ENCODE results near the gene COL10A1. TPM values are rescaled to one million over a fixed set of nuclear protein-coding genes. Genes with fewer than 3 reads are reported as not detected.

The COL10A1 gene
- total and polyA plus RNA-seq, 10 donors = 0.02 to 3.4 (median 1.1) TPM; not detected in 1

DNA sequence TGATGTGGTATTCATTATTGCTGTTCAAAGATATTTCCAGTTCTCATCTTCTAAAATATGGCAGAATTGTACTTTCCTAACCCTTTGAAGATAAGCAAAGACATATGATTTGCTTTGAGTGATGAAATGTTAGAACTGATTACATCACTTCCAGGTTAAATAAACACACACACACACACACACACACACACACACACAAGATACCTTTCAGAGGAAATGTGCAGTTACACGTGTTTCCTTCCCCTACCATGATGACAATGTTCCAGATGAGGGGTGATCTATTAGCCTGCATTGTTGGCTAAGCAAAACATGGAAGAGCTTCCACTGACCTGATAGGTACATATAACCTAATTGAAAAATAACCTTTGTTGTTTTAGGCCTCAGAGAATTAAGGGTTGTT is 53.6 kb downstream of the COL10A1 start:
- no peaks in the 10 kb centered on the region for H3K9me3 ChIP-seq
- WGBS, 5 donors = 10 to 28% (median 20%) methylated on average over 1 of the region's 1 CpG
- H3K4me3 ChIP-seq = no peak overlapping the region
- no peak overlapping the region for H3K27ac ChIP-seq
- intact Hi-C loops (cut with DNase I; ENCODE audit: low total_unique reads) = no loop called here
- H3K36me3 ChIP-seq = no peaks in the 10 kb centered on the region
- TF ChIP-seq POLR2AphosphoS5 (IDR thresholded peaks at IDR 0.05) = no peak
- TF ChIP-seq, protein P1, sequence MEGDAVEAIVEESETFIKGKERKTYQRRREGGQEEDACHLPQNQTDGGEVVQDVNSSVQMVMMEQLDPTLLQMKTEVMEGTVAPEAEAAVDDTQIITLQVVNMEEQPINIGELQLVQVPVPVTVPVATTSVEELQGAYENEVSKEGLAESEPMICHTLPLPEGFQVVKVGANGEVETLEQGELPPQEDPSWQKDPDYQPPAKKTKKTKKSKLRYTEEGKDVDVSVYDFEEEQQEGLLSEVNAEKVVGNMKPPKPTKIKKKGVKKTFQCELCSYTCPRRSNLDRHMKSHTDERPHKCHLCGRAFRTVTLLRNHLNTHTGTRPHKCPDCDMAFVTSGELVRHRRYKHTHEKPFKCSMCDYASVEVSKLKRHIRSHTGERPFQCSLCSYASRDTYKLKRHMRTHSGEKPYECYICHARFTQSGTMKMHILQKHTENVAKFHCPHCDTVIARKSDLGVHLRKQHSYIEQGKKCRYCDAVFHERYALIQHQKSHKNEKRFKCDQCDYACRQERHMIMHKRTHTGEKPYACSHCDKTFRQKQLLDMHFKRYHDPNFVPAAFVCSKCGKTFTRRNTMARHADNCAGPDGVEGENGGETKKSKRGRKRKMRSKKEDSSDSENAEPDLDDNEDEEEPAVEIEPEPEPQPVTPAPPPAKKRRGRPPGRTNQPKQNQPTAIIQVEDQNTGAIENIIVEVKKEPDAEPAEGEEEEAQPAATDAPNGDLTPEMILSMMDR (IDR thresholded peaks at IDR 0.05 in 8 of 11, conservative IDR thresholded peaks at IDR 0.05 in 3 of 11) = no peak
- no peak for TF ChIP-seq POLR2A (IDR thresholded peaks at IDR 0.05)
- DNase-seq = no peak
- H3K27me3 ChIP-seq (replicated peaks in 1 of 7) = no peaks in the 10 kb centered on the region
- H3K4me1 ChIP-seq = no peaks in the 10 kb centered on the region

DNA sequence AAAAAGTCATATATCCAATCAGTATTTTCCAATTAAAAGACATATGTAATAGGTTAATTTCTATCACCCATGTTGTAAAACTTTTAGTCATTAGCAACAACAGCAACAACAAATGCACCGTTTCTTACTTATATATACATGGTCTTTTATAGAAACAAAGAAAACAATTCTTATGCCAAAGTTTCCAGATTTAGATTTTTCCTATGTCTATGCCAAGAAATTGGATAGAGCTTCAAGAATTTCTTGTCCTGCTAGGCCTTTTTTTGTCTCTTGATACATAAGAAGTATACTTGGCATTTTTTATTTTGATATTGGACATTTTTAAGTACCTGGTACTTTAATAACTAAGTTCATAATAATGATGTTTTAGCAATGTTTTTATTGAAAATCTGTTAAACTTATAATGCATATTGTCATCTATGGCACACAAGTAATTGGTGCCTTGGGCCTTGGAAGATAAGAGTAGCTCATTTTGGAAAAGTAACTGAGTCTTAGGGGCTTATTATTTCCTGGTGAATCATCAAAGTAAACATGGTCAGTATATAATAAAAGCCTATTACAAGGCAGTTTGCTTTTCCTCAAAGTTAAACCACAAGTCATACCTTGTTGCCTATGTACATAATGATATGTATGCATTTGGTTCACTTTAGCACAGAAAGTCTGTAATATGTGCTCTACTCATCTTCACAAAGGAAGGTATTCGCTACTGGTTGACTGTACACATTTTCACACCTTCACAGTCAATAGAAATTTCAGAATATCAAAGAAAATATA is 55.1 kb downstream of the COL10A1 start:
- Histone ChIP-seq H3K9me3 (no peaks in the 10 kb centered on the region), H3K4me3 (no peak overlapping the region), H3K4me1 (no peaks in the 10 kb centered on the region), H3K36me3 (no peaks in the 10 kb centered on the region), H3K27ac (no peak overlapping the region), H3K27me3 (replicated peaks in 1 of 7) (no peaks in the 10 kb centered on the region)
- no peak for DNase-seq
- intact Hi-C loops (cut with DNase I; ENCODE audit: low total_unique reads) = no loop called here
- WGBS, 5 donors = 80 to 90% (median 85%) methylated on average over 2 of the region's 2 CpGs
- TF ChIP-seq, protein P1 (IDR thresholded peaks at IDR 0.05 in 8 of 11, conservative IDR thresholded peaks at IDR 0.05 in 3 of 11) = no peak
- no peak for TF ChIP-seq POLR2AphosphoS5 (IDR thresholded peaks at IDR 0.05)
- TF ChIP-seq POLR2A (IDR thresholded peaks at IDR 0.05) = no peak

DNA sequence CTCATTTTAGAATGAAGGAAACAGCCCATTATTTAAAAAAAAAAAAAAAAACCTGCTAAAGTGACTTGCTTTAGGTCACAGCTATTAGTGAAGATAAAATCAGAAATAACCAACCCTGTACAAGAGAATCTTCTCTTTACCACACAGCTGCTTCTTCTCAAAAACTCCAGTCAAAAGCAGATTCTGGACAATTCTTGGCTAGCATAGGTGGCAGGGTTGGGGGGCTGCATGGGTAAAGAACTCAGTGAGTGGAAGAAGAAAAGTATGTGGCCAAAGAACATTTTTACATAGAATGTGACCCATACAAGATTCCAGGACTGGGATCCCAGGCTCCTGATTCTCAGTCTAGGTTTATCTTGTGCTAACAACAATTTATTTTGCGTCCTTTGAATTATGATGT is 55.8 kb downstream of the COL10A1 start:
- H3K36me3 ChIP-seq = no peaks in the 10 kb centered on the region
- H3K27me3 ChIP-seq (replicated peaks in 1 of 7) = no peaks in the 10 kb centered on the region
- no peak overlapping the region for H3K4me3 ChIP-seq
- no peaks in the 10 kb centered on the region for H3K4me1 ChIP-seq
- 91 to 97% (median 93%) methylated on average over 1 of the region's 1 CpG for WGBS, 5 donors
- no peak for DNase-seq
- no peak overlapping the region for H3K27ac ChIP-seq
- TF ChIP-seq, protein P1 (IDR thresholded peaks at IDR 0.05 in 8 of 11, conservative IDR thresholded peaks at IDR 0.05 in 3 of 11) = no peak
- no peak for TF ChIP-seq POLR2A (IDR thresholded peaks at IDR 0.05)
- no peak for TF ChIP-seq POLR2AphosphoS5 (IDR thresholded peaks at IDR 0.05)
- intact Hi-C loops (cut with DNase I; ENCODE audit: low total_unique reads) = no loop called here
- H3K9me3 ChIP-seq = no peaks in the 10 kb centered on the region

Other genes with a start within 250 kb of the COL10A1 start
- gene FRK, start 65.2 kb downstream of the COL10A1 start, total RNA-seq = 1 to 10 TPM in 4 of 7 donors, under 1 TPM in 3; 0.54 to 2.8 (median 1.1) TPM
- under 1 TPM; 0.20 to 0.26 (median 0.20) TPM for gene FRK, start 65.2 kb downstream of the COL10A1 start, polyA plus RNA-seq
- 10 to 100 TPM; 11.3 to 47.5 (median 37.1) TPM for gene NT5DC1, start 25.3 kb downstream of the COL10A1 start, total RNA-seq
- gene NT5DC1, start 25.3 kb downstream of the COL10A1 start, polyA plus RNA-seq = 1 to 10 TPM; 7.4 to 9.1 (median 7.5) TPM
- 10 to 100 TPM; 11.2 to 19.0 (median 13.5) TPM for gene TSPYL4, start 127.9 kb upstream of the COL10A1 start, total RNA-seq
- gene TSPYL4, start 127.9 kb upstream of the COL10A1 start, polyA plus RNA-seq = 1 to 10 TPM; 7.2 to 7.8 (median 7.5) TPM
- gene TSPYL1, start 153.8 kb upstream of the COL10A1 start, total RNA-seq = 10 to 100 TPM; 63.1 to 97.7 (median 73.4) TPM
- gene TSPYL1, start 153.8 kb upstream of the COL10A1 start, polyA plus RNA-seq = 10 to 100 TPM; 28.7 to 41.7 (median 29.2) TPM
- gene DSE, start 244.8 kb upstream of the COL10A1 start, total RNA-seq = 10 to 100 TPM; 52.9 to 82.3 (median 65.4) TPM
- 1 to 10 TPM; 8.2 to 9.4 (median 9.2) TPM for gene DSE, start 244.8 kb upstream of the COL10A1 start, polyA plus RNA-seq